Measurements from ENCODE around the gene RALGDS.

RALGDS gene

GRCh38 chr9:133146746-133147411 lies 25.8 kb upstream of the RALGDS start:
- DNase-seq (ENCODE audit: low read depth), result no peak
- TF ChIP-seq CTCF (IDR thresholded peaks at IDR 0.05; ENCODE audit: insufficient read depth, low read depth, low read length, missing control alignments), result no peak
- peak overlapping the region; percentile 18 for H3K4me3 ChIP-seq (ENCODE audit: low read length)

GRCh38 chr9:133144904-133145851 lies 24.1 kb upstream of the RALGDS start:
- no peak for TF ChIP-seq CTCF (IDR thresholded peaks at IDR 0.05; ENCODE audit: insufficient read depth, low read depth, low read length, missing control alignments)
- DNase-seq (ENCODE audit: low read depth), result no peak
- H3K4me3 ChIP-seq (ENCODE audit: low read length), result no peak overlapping the region

GRCh38 chr9:133144142-133144903 lies 23.3 kb upstream of the RALGDS start:
- H3K4me3 ChIP-seq (ENCODE audit: low read length), result peak overlapping the region; percentile 28
- peak; percentile 61 for TF ChIP-seq CTCF (IDR thresholded peaks at IDR 0.05; ENCODE audit: insufficient read depth, low read depth, low read length, missing control alignments)
- DNase-seq (ENCODE audit: low read depth), result peak; percentile 45

GRCh38 chr9:133143639-133144141 lies 22.6 kb upstream of the RALGDS start:
- no peak for DNase-seq (ENCODE audit: low read depth)
- no peak overlapping the region for H3K4me3 ChIP-seq (ENCODE audit: low read length)
- no peak for TF ChIP-seq CTCF (IDR thresholded peaks at IDR 0.05; ENCODE audit: insufficient read depth, low read depth, low read length, missing control alignments)

GRCh38 chr9:133142684-133143622 lies 21.9 kb upstream of the RALGDS start:
- no peak for DNase-seq (ENCODE audit: low read depth)
- TF ChIP-seq CTCF (IDR thresholded peaks at IDR 0.05; ENCODE audit: insufficient read depth, low read depth, low read length, missing control alignments), result no peak
- H3K4me3 ChIP-seq (ENCODE audit: low read length), result no peak overlapping the region
